PC-3 (cell line): Measurements from ENCODE around the gene ECSIT. TPM values are rescaled to one million over a fixed set of nuclear protein-coding genes. Genes with fewer than 3 reads are reported as not detected.

Experiments used
- ATAC-seq: fragments of 200-7000 bp; cut with Tn5 transposase; 2 replicates; pipeline ENCODE4 v1.9.1; 2020; ENCODE audit warnings: mild to moderate bottlenecking, moderate library complexity
- BruUV-seq: library from RNA; stranded (reverse); fragments of 400-500 nt; replicated peaks from 2 replicates; lab custom pipeline; 2021; lab: Mats Ljungman, UMichigan
- CTCF ChIA-PET: fragments of 300-600 bp; sonication (Branson Sonifier 250); formaldehyde crosslinking; loops from one replicate; lab custom pipeline; 2022; ENCODE audit warnings: antibody characterized with exemption; lab: Charles Lee
- POLR2A ChIA-PET: fragments of 300-600 bp; sonication (Branson Sonifier 250); formaldehyde crosslinking; loops from one replicate; lab custom pipeline; 2022; ENCODE audit warnings: antibody characterized with exemption; ENCODE audit not compliant: unreplicated experiment; lab: Charles Lee
- DNase-seq: peaks from one replicate; pipeline ENCODE4 v3.0.0-alpha.2; 2015
- H2AFZ ChIP-seq: fragments of 300-600 bp; sonication (generic); 2 replicates; pipeline ENCODE4 v1.6.0; 2016; ENCODE audit warnings: antibody characterized with exemption, low read length
- H3F3A ChIP-seq: fragments of 300-600 bp; sonication (generic); one replicate; pipeline ENCODE4 v1.6.0; 2017; ENCODE audit warnings: antibody characterized with exemption, low read length, control low read depth, mild to moderate bottlenecking; ENCODE audit not compliant: unreplicated experiment
- H3K27ac ChIP-seq: fragments of 300-600 bp; sonication (generic); 2 replicates; pipeline ENCODE4 v1.5.1; 2016; ENCODE audit warnings: mild to moderate bottlenecking, low read length
- H3K27me3 ChIP-seq: fragments of 300-600 bp; sonication (generic); 2 replicates; pipeline ENCODE4 v1.6.1; 2016; ENCODE audit warnings: low read length, mixed read lengths
- H3K36me3 ChIP-seq: fragments of 300-600 bp; sonication (generic); 2 replicates; pipeline ENCODE4 v1.6.1; 2016; ENCODE audit warnings: low read depth, mixed run types, low read length, mixed read lengths
- H3K4me1 ChIP-seq: fragments of 300-600 bp; sonication (generic); 2 replicates; pipeline ENCODE4 v1.5.1; 2016; ENCODE audit warnings: low read length; ENCODE audit not compliant: insufficient read depth
- H3K4me2 ChIP-seq: fragments of 300-600 bp; sonication (generic); 2 replicates; pipeline ENCODE4 v1.6.0; 2016; ENCODE audit warnings: low read length
- H3K4me3 ChIP-seq: fragments of 300-600 bp; sonication (generic); 2 replicates; pipeline ENCODE4 v1.5.1; 2016; ENCODE audit warnings: mild to moderate bottlenecking, low read length, mixed read lengths
- H3K79me2 ChIP-seq: fragments of 300-600 bp; sonication (generic); 2 replicates; pipeline ENCODE4 v1.6.1; 2017; ENCODE audit warnings: low read length, mixed read lengths
- H3K9ac ChIP-seq: fragments of 300-600 bp; sonication (generic); 2 replicates; pipeline ENCODE4 v1.6.0; 2016; ENCODE audit warnings: mild to moderate bottlenecking, low read length
- H3K9me2 ChIP-seq: fragments of 300-600 bp; sonication (generic); replicated peaks from 2 replicates; pipeline ENCODE4 v1.6.1; 2016; ENCODE audit warnings: mixed run types, low read length, mixed read lengths
- H3K9me3 ChIP-seq: fragments of 300-600 bp; sonication (generic); 2 replicates; pipeline ENCODE4 v1.6.1; 2016; ENCODE audit warnings: low read length, mixed read lengths
- H4K20me1 ChIP-seq: fragments of 300-600 bp; sonication (generic); 2 replicates; pipeline ENCODE4 v1.6.1; 2016; ENCODE audit warnings: low read length, mixed read lengths
- EZH2 ChIP-seq: fragments of 300-600 bp; sonication (generic); IDR thresholded peaks from one replicate; pipeline ENCODE4 v1.6.1; 2017; ENCODE audit warnings: antibody characterized with exemption, mild to moderate bottlenecking, low read length; ENCODE audit not compliant: unreplicated experiment
- EZH2phosphoT487 ChIP-seq: fragments of 300-600 bp; sonication (generic); IDR thresholded peaks from 2 replicates; pipeline ENCODE4 v1.6.1; 2018; ENCODE audit warnings: mild to moderate bottlenecking, antibody characterized with exemption, low read length, borderline replicate concordance
- intact Hi-C: fragments of 100-400 bp; cut with micrococcal nuclease; formaldehyde crosslinking; loops from 2 replicates; pipeline ENCODE4 v1.9.0; 2023
- total RNA-seq: library from RNA; depleted of rRNA; stranded (reverse); fragments of >200 nt; gene quantifications from 2 replicates; pipeline ENCODE4 v1.2.3, GENCODE V29; 2014
- TF ChIP-seq, protein P1 (sequence below): fragments of 300-600 bp; sonication (generic); conservative IDR thresholded peaks from 2 replicates; pipeline ENCODE4 v1.5.1; 2017; ENCODE audit warnings: antibody characterized with exemption, low read depth, mild to moderate bottlenecking, low read length

ECSIT gene
- total RNA-seq, 1 experiment from 2014 or later = 126 TPM

GRCh38 chr19:11530432-11530831 is 1.5 kb upstream of the ECSIT start:
- Histone ChIP-seq H3F3A (no peaks in the 10 kb centered on the region), H3K9me3 (no peaks in the 10 kb centered on the region), H3K4me1 (peaks cover 26% of the 10 kb centered on the region), H4K20me1 (no peaks in the 10 kb centered on the region), H3K27me3 (no peaks in the 10 kb centered on the region), H3K79me2 (peaks cover 19% of the 10 kb centered on the region), H3K4me2 (no peak overlapping the region), H3K4me3 (no peak overlapping the region), H3K9me2 (no peaks in the 10 kb centered on the region), H3K9ac (no peak overlapping the region), H2AFZ (no peak overlapping the region), H3K27ac (no peak overlapping the region), H3K36me3 (peaks cover under 1% of the 10 kb centered on the region; the same call in 1 of the 2 replicates)
- TF ChIP-seq, protein P1, sequence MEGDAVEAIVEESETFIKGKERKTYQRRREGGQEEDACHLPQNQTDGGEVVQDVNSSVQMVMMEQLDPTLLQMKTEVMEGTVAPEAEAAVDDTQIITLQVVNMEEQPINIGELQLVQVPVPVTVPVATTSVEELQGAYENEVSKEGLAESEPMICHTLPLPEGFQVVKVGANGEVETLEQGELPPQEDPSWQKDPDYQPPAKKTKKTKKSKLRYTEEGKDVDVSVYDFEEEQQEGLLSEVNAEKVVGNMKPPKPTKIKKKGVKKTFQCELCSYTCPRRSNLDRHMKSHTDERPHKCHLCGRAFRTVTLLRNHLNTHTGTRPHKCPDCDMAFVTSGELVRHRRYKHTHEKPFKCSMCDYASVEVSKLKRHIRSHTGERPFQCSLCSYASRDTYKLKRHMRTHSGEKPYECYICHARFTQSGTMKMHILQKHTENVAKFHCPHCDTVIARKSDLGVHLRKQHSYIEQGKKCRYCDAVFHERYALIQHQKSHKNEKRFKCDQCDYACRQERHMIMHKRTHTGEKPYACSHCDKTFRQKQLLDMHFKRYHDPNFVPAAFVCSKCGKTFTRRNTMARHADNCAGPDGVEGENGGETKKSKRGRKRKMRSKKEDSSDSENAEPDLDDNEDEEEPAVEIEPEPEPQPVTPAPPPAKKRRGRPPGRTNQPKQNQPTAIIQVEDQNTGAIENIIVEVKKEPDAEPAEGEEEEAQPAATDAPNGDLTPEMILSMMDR = peak; percentile 51
- TF ChIP-seq EZH2phosphoT487 (no peak), EZH2 (no peak)
- ATAC-seq (peak; percentile 1; the same call in 1 of the 2 replicates), DNase-seq (peak; percentile 84)
- intact Hi-C loops = no loop called here
- POLR2A ChIA-PET = interaction anchor here (0.7 kb wide), 1 partner anchor 94 kb away, joined by 4 read pairs; no protein-coding TSS in a partner anchor
- no TSS peak for BruUV-seq
- CTCF ChIA-PET = no interaction called here

DNA sequence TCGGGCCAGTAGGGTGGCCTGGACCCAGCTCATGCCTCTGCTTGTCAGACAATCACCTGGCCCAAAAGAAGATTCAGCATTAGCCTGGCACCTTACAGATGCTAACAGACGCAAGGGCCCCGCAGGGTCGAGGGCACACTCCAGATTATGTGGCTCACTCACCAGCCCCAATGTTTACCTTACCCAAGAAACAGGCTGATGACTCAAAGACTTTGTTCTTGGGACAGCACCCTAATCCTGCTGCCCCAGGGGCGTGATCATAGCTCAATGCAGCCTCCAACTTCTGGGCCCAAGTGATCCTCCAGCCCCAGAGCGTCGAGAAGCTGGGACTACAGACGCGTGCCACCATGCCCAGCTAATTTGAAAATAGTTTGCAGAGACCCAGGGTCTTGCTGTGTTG is 9.8 kb downstream of the ECSIT start:
- no peaks in the 10 kb centered on the region for H4K20me1 ChIP-seq
- no peaks in the 10 kb centered on the region for H3K9me2 ChIP-seq
- intact Hi-C loops = no loop called here
- H3K9me3 ChIP-seq = no peaks in the 10 kb centered on the region
- ATAC-seq (peak; percentile 85), DNase-seq (peak; percentile 52)
- H3K9ac ChIP-seq = no peak overlapping the region
- no TSS peak for BruUV-seq
- H3K79me2 ChIP-seq = no peaks in the 10 kb centered on the region
- no peak overlapping the region for H3K4me2 ChIP-seq
- CTCF ChIA-PET = interaction anchor here (0.6 kb wide), 1 partner anchor 70 kb away, joined by 4 read pairs; no protein-coding TSS in a partner anchor
- no peak overlapping the region for H2AFZ ChIP-seq
- H3K4me1 ChIP-seq = peaks cover 7% of the 10 kb centered on the region
- H3K27ac ChIP-seq = no peak overlapping the region
- H3F3A ChIP-seq = no peaks in the 10 kb centered on the region
- H3K27me3 ChIP-seq = no peaks in the 10 kb centered on the region
- no peak for TF ChIP-seq EZH2
- TF ChIP-seq, protein P1 = no peak
- TF ChIP-seq EZH2phosphoT487 = no peak
- H3K36me3 ChIP-seq = peaks cover 6% of the 10 kb centered on the region; the same call in 1 of the 2 replicates
- POLR2A ChIA-PET = no interaction called here
- no peak overlapping the region for H3K4me3 ChIP-seq

DNA sequence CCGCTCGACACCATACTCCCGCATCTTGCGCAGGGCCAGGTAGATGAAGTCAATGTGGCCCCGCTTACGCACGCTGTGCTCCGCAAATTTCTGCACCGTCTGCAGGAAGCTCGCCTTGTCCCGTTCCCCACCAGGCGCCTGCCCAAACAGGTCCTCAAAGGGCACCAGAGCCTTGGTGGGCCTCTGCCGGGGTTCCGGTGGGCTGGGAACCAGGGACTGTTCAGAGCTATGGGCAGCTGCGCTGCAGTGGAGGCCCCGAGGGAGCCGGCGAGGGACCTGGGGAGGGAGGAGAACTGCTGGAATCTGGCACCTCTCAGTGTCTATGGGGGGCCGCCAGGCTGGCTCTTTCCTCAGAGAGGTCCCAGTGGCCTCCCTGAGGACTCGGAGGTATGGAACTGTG is 15.0 kb downstream of the ECSIT start:
- ChIA-PET CTCF (interaction anchor here (0.5 kb wide), 1 partner anchor 14 kb away, joined by 4 read pairs; no protein-coding TSS in a partner anchor), POLR2A (no interaction called here)
- H3K9ac ChIP-seq = no peak overlapping the region
- no peaks in the 10 kb centered on the region for H3K27me3 ChIP-seq
- H3K36me3 ChIP-seq = peaks cover 14% of the 10 kb centered on the region; the same call in 1 of the 2 replicates
- ATAC-seq (no peak), DNase-seq (no peak)
- H3K79me2 ChIP-seq = no peaks in the 10 kb centered on the region
- TF ChIP-seq, protein P1 = no peak
- TF ChIP-seq EZH2phosphoT487 (no peak), EZH2 (no peak)
- H3K4me1 ChIP-seq = peaks cover under 1% of the 10 kb centered on the region; the same call in 1 of the 2 replicates
- H2AFZ ChIP-seq = no peak overlapping the region
- no peaks in the 10 kb centered on the region for H4K20me1 ChIP-seq
- no peak overlapping the region for H3K27ac ChIP-seq
- BruUV-seq = no TSS peak
- intact Hi-C loops = no loop called here
- no peaks in the 10 kb centered on the region for H3K9me3 ChIP-seq
- no peak overlapping the region for H3K4me3 ChIP-seq
- no peak overlapping the region for H3K4me2 ChIP-seq
- no peaks in the 10 kb centered on the region for H3F3A ChIP-seq
- no peaks in the 10 kb centered on the region for H3K9me2 ChIP-seq
